Middle frontal gyrus (tissue), 1 donor: ENCODE results near the gene PTK6.
"Not testable (repeated sequence)": the region's sequence is repeated elsewhere in the genome, so short reads cannot be mapped to it uniquely, and the experiment has no call there.

Source experiments
- DNase-seq: peaks from one replicate; pipeline ENCODE4 v3.0.0-alpha.2; 2015; ENCODE audit warnings: low spot score; ENCODE audit errors: extremely low spot score

Gene PTK6

DNA sequence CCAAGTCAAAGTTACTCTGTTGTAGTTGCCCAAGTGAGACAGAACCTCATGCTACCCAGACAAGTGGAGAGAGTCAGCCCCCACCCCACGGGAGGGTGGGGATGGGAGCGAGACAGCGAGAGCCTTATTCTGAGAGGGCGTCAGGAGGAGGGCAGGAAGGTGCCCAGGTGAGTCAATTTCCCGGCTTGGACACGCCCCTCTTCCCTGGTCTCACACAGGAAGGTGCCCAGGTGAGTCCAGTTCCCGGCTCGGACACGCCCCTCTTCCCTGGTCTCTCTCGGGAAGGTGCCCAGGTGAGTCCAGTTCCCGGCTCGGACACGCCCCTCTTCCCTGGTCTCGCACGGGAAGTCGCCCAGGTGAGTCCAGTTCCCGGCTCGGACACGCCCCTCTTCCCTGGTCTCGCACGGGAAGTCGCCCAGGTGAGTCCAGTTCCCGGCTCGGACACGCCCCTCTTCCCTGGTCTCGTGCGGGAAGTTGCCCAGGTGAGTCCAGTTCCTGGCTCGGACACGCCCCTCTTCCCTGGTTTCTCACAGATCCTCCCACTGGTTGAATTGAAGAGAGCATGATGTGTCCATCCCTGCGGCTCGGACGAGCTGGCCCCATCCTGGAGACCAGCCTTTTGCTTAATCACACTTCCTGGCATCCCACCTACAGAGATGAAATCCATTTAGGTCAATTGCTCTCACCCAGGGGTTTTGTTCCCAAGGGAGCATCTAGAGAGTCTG lies 57.3 kb downstream of the PTK6 start:
- not testable (repeated sequence) for DNase-seq

DNA sequence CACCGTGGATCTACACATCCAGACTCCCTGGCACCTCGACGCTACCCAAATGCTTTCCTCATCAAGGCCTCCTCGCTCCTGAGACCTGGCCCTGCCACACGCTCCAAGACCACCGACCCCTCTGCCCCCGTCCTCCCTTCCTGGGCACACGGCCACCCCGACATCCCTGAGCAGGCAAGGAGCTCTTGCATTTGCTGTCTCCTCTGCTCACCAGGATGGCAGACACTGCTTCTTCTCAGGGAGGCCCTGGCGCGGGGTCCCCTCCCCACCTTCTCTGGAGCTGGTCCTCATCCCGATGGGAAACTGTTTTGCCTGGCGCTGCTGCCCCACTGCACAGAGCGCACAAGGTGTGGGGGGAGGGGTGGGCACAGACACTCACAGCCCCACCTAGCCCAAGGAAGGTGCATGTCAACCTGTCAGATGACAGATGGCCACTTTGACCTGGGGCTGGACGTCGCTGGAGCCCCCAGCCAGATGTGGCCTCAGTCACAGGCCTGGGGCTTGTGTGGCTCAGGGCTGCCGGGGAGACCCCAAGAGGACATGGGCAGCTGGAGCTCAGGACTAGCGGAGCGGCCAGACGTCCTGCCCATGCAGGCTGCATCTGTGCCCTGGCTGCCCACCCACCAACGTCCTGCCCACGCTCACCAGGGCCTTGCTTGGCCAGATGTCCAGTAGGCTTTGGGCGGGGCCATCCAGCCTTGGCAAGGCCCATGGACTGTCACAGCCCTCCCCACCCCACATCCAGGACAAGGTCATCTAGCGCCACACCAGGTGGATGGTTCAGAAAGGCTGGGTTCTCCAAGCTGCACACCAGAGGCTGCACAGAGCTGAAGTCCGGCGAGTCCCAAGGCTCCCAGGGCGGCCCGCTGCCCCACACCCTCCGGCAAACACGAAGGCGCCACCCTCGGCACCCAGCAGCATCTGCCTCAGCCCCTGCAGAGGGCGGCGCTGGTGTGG lies 58.6 kb downstream of the PTK6 start:
- DNase-seq, result no peak
